ENCODE results near the gene MCM5. TPM values are rescaled to one million over a fixed set of nuclear protein-coding genes. Genes with fewer than 3 reads are reported as not detected.
"Not testable (repeated sequence)": the region's sequence is repeated elsewhere in the genome, so short reads cannot be mapped to it uniquely, and the experiment has no call there.

MCM5 gene
- total RNA-seq, 1 donor from 2014 or later, result 8.3 TPM

DNA sequence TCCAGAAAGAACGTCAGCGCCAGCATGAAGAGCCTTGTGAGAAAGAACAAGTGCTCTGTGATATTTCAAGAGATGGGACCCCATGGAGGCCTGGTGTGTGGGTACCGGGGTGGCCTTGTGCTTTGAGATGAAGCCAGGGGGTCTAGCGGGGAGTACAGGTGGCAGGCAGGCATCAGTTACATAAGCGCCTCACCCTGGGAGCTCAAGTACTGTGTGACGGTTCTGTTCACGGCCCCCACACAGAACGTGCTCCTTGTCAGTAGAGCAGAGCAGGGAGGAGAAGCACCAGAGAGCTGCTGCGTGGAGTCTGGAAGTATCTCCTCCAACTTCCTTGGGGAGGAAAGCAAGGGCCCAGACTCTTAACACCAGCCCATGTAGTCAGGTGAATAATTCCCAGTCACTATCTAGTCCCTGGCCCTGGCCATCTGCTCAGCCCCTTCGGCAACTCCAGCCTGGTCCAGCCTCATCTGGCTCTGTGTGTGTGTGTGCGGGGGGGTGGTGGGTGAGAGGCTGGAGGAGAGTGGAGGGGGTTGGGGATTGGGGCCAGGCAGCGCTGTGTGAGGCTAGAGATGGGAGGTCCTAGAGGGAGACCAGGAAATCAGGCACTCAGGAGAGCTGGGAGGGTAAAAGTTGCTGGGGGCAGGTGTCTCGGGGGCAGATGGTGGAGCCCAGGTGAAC, 32.4 kb downstream of the MCM5 start:
- intact Hi-C loops (cut with micrococcal nuclease), result loop anchor here (10.0 kb wide), 1 partner anchor 152 kb away; no protein-coding TSS in a partner anchor
- Histone ChIP-seq H3K9me3 (replicated peaks) (peaks cover 15% of the 10 kb centered on the region), H3K27me3 (ENCODE audit: low read depth) (no peaks in the 10 kb centered on the region), H3K4me1 (peaks cover 13% of the 10 kb centered on the region), H3K36me3 (peaks cover 16% of the 10 kb centered on the region), H3K4me3 (no peak overlapping the region), H3K27ac (replicated peaks) (no peak overlapping the region)
- TF ChIP-seq, protein P1, sequence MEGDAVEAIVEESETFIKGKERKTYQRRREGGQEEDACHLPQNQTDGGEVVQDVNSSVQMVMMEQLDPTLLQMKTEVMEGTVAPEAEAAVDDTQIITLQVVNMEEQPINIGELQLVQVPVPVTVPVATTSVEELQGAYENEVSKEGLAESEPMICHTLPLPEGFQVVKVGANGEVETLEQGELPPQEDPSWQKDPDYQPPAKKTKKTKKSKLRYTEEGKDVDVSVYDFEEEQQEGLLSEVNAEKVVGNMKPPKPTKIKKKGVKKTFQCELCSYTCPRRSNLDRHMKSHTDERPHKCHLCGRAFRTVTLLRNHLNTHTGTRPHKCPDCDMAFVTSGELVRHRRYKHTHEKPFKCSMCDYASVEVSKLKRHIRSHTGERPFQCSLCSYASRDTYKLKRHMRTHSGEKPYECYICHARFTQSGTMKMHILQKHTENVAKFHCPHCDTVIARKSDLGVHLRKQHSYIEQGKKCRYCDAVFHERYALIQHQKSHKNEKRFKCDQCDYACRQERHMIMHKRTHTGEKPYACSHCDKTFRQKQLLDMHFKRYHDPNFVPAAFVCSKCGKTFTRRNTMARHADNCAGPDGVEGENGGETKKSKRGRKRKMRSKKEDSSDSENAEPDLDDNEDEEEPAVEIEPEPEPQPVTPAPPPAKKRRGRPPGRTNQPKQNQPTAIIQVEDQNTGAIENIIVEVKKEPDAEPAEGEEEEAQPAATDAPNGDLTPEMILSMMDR (IDR thresholded peaks at IDR 0.05; ENCODE audit: borderline replicate concordance), result no peak
- DNase-seq, result no peak

DNA sequence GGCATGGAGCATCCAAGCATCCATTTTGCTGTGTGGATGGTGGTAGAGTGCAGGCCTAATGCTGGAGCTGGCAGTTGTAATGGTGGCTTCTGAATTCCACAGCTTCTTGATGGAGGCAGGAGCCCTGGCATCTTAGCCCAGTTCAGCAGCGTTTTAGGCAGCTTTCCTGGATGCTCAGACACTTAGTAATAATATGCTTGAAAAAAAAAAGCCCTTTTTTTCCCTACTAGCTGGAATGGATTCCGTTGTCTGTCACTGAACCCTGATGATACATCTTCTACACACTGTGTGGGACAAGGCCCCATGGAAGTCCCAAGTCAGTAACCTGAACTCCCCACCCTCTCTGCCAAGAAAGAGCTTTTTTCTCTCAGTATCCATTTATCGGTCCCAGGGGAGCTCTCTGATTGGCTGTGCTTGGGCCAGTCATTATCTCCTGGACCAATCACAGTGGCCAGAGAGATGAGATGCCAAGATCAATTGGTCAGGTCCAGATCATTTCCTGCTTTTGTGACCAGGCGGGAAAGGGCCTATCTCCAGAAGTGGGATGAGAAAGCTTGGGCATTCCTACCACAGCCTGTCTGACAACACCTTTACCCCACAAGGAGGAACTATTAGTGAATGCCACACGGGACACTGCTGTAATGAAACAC, 34.2 kb downstream of the MCM5 start:
- Histone ChIP-seq H3K4me1 (peaks cover 13% of the 10 kb centered on the region), H3K27me3 (ENCODE audit: low read depth) (no peaks in the 10 kb centered on the region), H3K36me3 (peaks cover 16% of the 10 kb centered on the region), H3K9me3 (replicated peaks) (peaks cover 15% of the 10 kb centered on the region), H3K4me3 (no peak overlapping the region), H3K27ac (replicated peaks) (no peak overlapping the region)
- no peak for DNase-seq
- TF ChIP-seq, protein P1 (IDR thresholded peaks at IDR 0.05; ENCODE audit: borderline replicate concordance), result no peak
- intact Hi-C loops (cut with micrococcal nuclease), result loop anchor here (10.0 kb wide), 1 partner anchor 151 kb away; no protein-coding TSS in a partner anchor

DNA sequence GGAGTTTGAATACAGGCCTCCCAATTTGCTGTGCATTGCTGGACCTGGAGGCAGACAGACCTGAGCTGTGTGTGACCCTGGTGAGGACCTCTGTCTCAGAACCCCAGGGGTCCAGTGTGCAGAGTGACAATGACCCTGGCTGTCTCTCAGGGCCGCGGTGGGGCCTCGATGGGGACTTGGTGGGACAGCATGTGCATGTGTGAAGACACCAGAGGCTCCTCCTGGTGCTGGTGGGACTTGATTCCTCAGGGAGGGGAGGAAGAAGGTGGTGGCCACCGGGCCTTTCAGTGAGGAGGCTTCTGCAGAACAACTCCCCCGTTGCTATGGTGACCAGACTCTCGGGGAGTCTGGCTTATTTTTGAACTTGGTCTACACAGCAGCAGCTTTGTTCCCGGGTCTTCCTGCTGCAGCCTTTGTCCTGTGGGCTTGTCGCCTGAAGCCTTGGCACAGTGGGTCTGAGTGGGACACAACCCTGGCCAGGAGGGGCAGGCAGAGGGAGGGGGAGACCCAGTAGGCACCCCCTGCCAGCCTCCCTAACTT, 35.3 kb downstream of the MCM5 start:
- Histone ChIP-seq H3K27ac (replicated peaks) (no peak overlapping the region), H3K36me3 (peaks cover 16% of the 10 kb centered on the region), H3K27me3 (ENCODE audit: low read depth) (no peaks in the 10 kb centered on the region), H3K9me3 (replicated peaks) (peaks cover 15% of the 10 kb centered on the region), H3K4me1 (peaks cover 13% of the 10 kb centered on the region), H3K4me3 (no peak overlapping the region)
- no peak for DNase-seq
- intact Hi-C loops (cut with micrococcal nuclease), result loop anchor here (10.0 kb wide), 1 partner anchor 150 kb away; no protein-coding TSS in a partner anchor
- TF ChIP-seq, protein P1 (IDR thresholded peaks at IDR 0.05; ENCODE audit: borderline replicate concordance), result no peak

DNA sequence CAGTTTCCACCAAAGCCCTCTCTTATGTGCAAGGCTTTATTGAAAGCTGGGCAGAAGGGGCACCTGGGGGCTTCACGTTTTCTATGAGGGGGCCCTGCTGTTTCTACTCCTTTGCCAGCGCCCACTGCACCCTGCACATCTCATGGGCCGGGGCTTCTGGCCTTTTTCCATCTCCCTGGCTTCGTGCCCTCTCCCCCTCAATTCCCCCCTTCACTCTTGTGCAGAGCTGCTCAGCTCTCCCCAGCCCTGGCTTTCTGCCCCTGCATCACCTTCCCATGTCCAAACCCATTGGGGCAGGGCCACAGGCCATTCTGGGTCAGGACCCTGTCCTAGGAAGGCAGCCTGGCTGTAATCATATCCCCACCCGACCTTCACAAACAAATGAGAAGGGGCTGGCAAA, 36.5 kb downstream of the MCM5 start:
- intact Hi-C loops (cut with micrococcal nuclease), result loop anchor here (10.0 kb wide), 1 partner anchor 148 kb away; no protein-coding TSS in a partner anchor
- no peak overlapping the region for H3K4me3 ChIP-seq
- TF ChIP-seq, protein P1 (IDR thresholded peaks at IDR 0.05; ENCODE audit: borderline replicate concordance), result no peak
- H3K36me3 ChIP-seq, result peaks cover 16% of the 10 kb centered on the region
- no peaks in the 10 kb centered on the region for H3K27me3 ChIP-seq (ENCODE audit: low read depth)
- H3K27ac ChIP-seq (replicated peaks), result no peak overlapping the region
- no peak for DNase-seq
- peaks cover 15% of the 10 kb centered on the region for H3K9me3 ChIP-seq (replicated peaks)
- peaks cover 4% of the 10 kb centered on the region for H3K4me1 ChIP-seq

DNA sequence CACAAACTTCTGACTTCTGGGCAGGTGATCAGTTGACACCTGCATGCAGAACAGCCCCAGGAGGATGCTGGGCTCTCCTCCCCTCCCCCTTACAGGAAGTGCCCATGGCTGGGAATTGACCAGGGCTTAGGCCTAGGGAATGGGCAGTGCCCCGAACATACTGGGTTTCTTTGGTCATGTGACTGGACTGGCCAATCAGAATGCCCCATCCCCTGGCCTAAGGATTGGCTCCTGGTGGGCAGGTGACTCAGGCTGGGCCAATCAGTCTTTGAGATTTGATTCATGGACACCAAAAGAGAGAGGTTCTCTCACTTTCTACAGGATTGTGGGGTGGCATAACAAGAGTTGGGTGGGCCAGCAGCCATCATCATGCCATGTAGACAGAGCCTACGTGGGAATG, 37.1 kb downstream of the MCM5 start:
- no peak for DNase-seq
- Histone ChIP-seq H3K27ac (replicated peaks) (no peak overlapping the region), H3K4me3 (no peak overlapping the region), H3K36me3 (peaks cover 16% of the 10 kb centered on the region), H3K9me3 (replicated peaks) (peaks cover 15% of the 10 kb centered on the region), H3K27me3 (ENCODE audit: low read depth) (no peaks in the 10 kb centered on the region), H3K4me1 (no peaks in the 10 kb centered on the region)
- TF ChIP-seq, protein P1 (IDR thresholded peaks at IDR 0.05; ENCODE audit: borderline replicate concordance), result no peak
- intact Hi-C loops (cut with micrococcal nuclease), result loop anchor here (10.0 kb wide), 1 partner anchor 148 kb away; no protein-coding TSS in a partner anchor

DNA sequence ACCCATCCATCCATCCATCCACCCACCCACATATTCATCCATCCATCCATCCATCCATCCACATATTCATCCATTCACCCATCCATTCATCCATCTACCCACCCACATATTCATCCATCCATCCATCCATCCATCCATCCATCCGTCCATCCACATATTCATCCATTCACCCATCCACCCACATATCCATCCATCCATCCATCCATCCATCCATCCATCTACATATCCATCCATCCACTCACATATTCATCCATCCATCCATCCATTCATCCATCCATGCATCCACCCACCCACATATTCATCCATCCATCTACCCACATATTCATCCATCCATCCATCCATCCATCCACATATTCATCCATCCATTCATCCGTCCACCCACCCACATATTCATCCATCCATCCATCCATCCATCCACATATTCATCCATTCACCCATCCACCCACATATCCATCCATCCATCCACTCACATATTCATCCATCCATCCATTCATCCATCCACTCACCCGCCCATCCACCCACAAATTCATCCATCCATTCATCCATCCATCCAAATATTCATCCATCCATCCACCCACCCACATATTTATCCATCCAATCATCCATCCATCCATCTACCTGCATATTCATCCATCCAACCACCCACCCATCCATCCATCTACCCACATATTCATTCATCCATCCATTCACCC, 38.9 kb downstream of the MCM5 start:
- not testable (repeated sequence) for H3K9me3 ChIP-seq (replicated peaks); DNase-seq; H3K4me3 ChIP-seq; H3K27me3 ChIP-seq (ENCODE audit: low read depth); H3K27ac ChIP-seq (replicated peaks); H3K4me1 ChIP-seq; H3K36me3 ChIP-seq
- intact Hi-C loops (cut with micrococcal nuclease), result loop anchor here (10.0 kb wide), 1 partner anchor 146 kb away; no protein-coding TSS in a partner anchor

All from left ventricle myocardium inferior (tissue), 1 donor.